GM12878 (cell line): Measurements from ENCODE around the gene CSDE1. TPM values are rescaled to one million over a fixed set of nuclear protein-coding genes. Genes with fewer than 3 reads are reported as not detected.

Source experiments
- BCL11A ChIP-seq: IDR thresholded peaks from 2 replicates; pipeline ENCODE4 v1.6.1; 2011; ENCODE audit warnings: low read depth, low read length
- CEBPB ChIP-seq, 2 experiments: fragments of 150-350 bp in 1 of 2; IDR thresholded peaks; 2 replicates each; pipeline ENCODE4 v1.6.1; 2012 to 2014; ENCODE audit warnings: low read depth in 2 of 2, low read length in 2 of 2, borderline replicate concordance in 1 of 2, inconsistent platforms in 1 of 2
- CHD2 ChIP-seq: IDR thresholded peaks from 2 replicates; pipeline ENCODE4 v1.6.1; 2011; ENCODE audit warnings: low read depth, low read length, improper control_type of control experiment, borderline replicate concordance
- CHD4 ChIP-seq: fragments of 200-600 bp; sonication (generic); IDR thresholded peaks from 2 replicates; pipeline ENCODE4 v1.6.1; 2016; ENCODE audit warnings: mild to moderate bottlenecking
- FOS ChIP-seq: IDR thresholded peaks from 3 replicates; pipeline ENCODE4 v1.6.1; 2011; ENCODE audit warnings: borderline replicate concordance; ENCODE audit not compliant: insufficient read length; ENCODE audit errors: extremely low read depth
- FOXK2 ChIP-seq: fragments of 450-650 bp; IDR thresholded peaks from 2 replicates; pipeline ENCODE4 v1.6.1; 2017; ENCODE audit warnings: mild to moderate bottlenecking, moderate library complexity
- HCFC1 ChIP-seq: fragments of 150-350 bp; IDR thresholded peaks from 2 replicates; pipeline ENCODE4 v1.6.1; 2014; ENCODE audit warnings: low read length
- HDAC2 ChIP-seq: fragments of 200-600 bp; sonication (generic); IDR thresholded peaks from 2 replicates; pipeline ENCODE4 v1.6.1; 2017
- IRF3 ChIP-seq: fragments of 450-650 bp; IDR thresholded peaks from 2 replicates; pipeline ENCODE4 v1.6.1; 2014; ENCODE audit warnings: mild to moderate bottlenecking
- IRF4 ChIP-seq: IDR thresholded peaks from 2 replicates; pipeline ENCODE4 v1.6.1; 2011; ENCODE audit warnings: low read depth, low read length
- JUND ChIP-seq: IDR thresholded peaks from 2 replicates; pipeline ENCODE4 v1.6.1; 2012; ENCODE audit warnings: low read depth, mild to moderate bottlenecking, low read length, improper control_type of control experiment, moderate library complexity
- KDM1A ChIP-seq: fragments of 200-600 bp; sonication (generic); IDR thresholded peaks from 2 replicates; pipeline ENCODE4 v1.6.1; 2016; ENCODE audit warnings: borderline replicate concordance
- MAX ChIP-seq: IDR thresholded peaks from 2 replicates; pipeline ENCODE4 v1.6.1; 2012; ENCODE audit warnings: low read depth, low read length, improper control_type of control experiment
- MYB ChIP-seq: fragments of 150-350 bp; IDR thresholded peaks from 2 replicates; pipeline ENCODE4 v1.6.1; 2014; ENCODE audit warnings: mild to moderate bottlenecking, low read depth, low read length, borderline replicate concordance
- NBN ChIP-seq: fragments of 450-650 bp; IDR thresholded peaks from 2 replicates; pipeline ENCODE4 v1.6.1; 2016
- NFIC ChIP-seq: IDR thresholded peaks from 2 replicates; pipeline ENCODE4 v1.6.1; 2012; ENCODE audit warnings: low read depth, mild to moderate bottlenecking, inconsistent platforms, low read length, moderate library complexity
- NFYA ChIP-seq: IDR thresholded peaks from 2 replicates; pipeline ENCODE4 v1.6.1; 2011; ENCODE audit warnings: low read depth, mild to moderate bottlenecking, low read length, improper control_type of control experiment, borderline replicate concordance
- PAX5 ChIP-seq: IDR thresholded peaks from 2 replicates; pipeline ENCODE4 v1.6.1; 2011; ENCODE audit warnings: low read depth, low read length, borderline replicate concordance
- PML ChIP-seq: IDR thresholded peaks from 2 replicates; pipeline ENCODE4 v1.6.1; 2012; ENCODE audit warnings: low read length, inconsistent platforms
- RAD51 ChIP-seq: fragments of 450-650 bp; IDR thresholded peaks from 2 replicates; pipeline ENCODE4 v1.6.1; 2016; ENCODE audit warnings: moderate library complexity, mild to moderate bottlenecking, inconsistent platforms
- RCOR1 ChIP-seq: conservative IDR thresholded peaks from 2 replicates; pipeline ENCODE4 v1.6.1; 2012; ENCODE audit warnings: low read depth, low read length, improper control_type of control experiment
- SIX5 ChIP-seq: IDR thresholded peaks from 2 replicates; pipeline ENCODE4 v1.6.1; 2011; ENCODE audit warnings: mild to moderate bottlenecking, low read depth, low read length, moderate library complexity; ENCODE audit not compliant: severe bottlenecking
- SREBF2 ChIP-seq: IDR thresholded peaks from 2 replicates; pipeline ENCODE4 v1.6.1; 2012; ENCODE audit warnings: mild to moderate bottlenecking, low read length
- SUZ12 ChIP-seq: fragments of 200-600 bp; sonication (generic); IDR thresholded peaks from one replicate; pipeline ENCODE4 v1.6.1; 2018; ENCODE audit warnings: antibody characterized with exemption, mild to moderate bottlenecking; ENCODE audit not compliant: unreplicated experiment
- TCF12 ChIP-seq: IDR thresholded peaks from 2 replicates; pipeline ENCODE4 v1.6.1; 2011; ENCODE audit warnings: low read depth, mild to moderate bottlenecking, low read length
- ZNF217 ChIP-seq: fragments of 450-650 bp; IDR thresholded peaks from 2 replicates; pipeline ENCODE4 v1.6.1; 2017; ENCODE audit warnings: antibody characterized with exemption, mild to moderate bottlenecking
- polyA plus RNA-seq, 11 experiments: library from polyadenylated mRNA; depleted of rRNA in 4 of 11; unstranded in 6 of 11; stranded (reverse) in 5 of 11; fragments of >200 nt; fragmentation: Nextera tagmentation in 4 of 11; fragmentation: Illumina TruSeq in 1 of 11; extraction: Ambion mirVana in 4 of 11; extraction: Trizol in 1 of 11; gene quantifications; 1 replicate in 1 of 11; 2 replicates in 10 of 11; pipeline versions ENCODE4 v1.2.1 to v1.2.3, GENCODE V29; 2011 to 2016; ENCODE audit warnings: inconsistent platforms in 2 of 11, missing spikeins in 2 of 11, low read depth in 1 of 11
- total RNA-seq, 4 experiments: library from RNA; depleted of rRNA in 3 of 4; stranded (reverse); fragments of >200 nt in 3 of 4; fragmentation: Illumina TruSeq in 1 of 4; extraction: Trizol in 1 of 4; gene quantifications; 2 replicates each; pipeline versions ENCODE4 v1.2.1 to v1.2.3, GENCODE V29; 2013 to 2021
- TF ChIP-seq, protein P1 (sequence below), 3 experiments: IDR thresholded peaks in 2 of 3; conservative IDR thresholded peaks in 1 of 3; 2 replicates each; pipeline ENCODE4 v1.5.1; 2011; ENCODE audit warnings: low read depth in 3 of 3, low read length in 3 of 3, mild to moderate bottlenecking in 3 of 3, control low read depth in 2 of 3, moderate library complexity in 2 of 3, inconsistent platforms in 1 of 3, mixed read lengths in 1 of 3; ENCODE audit not compliant: control insufficient read depth in 2 of 3, insufficient read depth in 1 of 3; ENCODE audit errors: extremely low read depth in 1 of 3
- TF ChIP-seq, protein P2 (sequence below): fragments of 450-650 bp; IDR thresholded peaks from 2 replicates; pipeline ENCODE4 v1.6.1; 2017; ENCODE audit warnings: borderline replicate concordance

CSDE1 gene
- total and polyA plus RNA-seq, 10 of the 15 experiments (the other 5 are each of a cell fraction or from before 2014, with no cell fraction given), result 130 to 390 (median 246) TPM

- TF ChIP-seq PML (peak; percentile 75; the same call in 1 of the 2 replicates), NBN (peak; percentile 90), FOXK2 (no peak), SREBF2 (no peak), HDAC2 (no peak), SUZ12 (no peak), JUND (peak; percentile 14; the same call in 1 of the 2 replicates), IRF4 (0 out of 2 replicates have a peak, but pooled peaks have one; percentile 52), IRF3 (no peak), CHD4 (no peak), NFYA (no peak), TCF12 (peak; percentile 47; the same call in 1 of the 2 replicates), PAX5 (no peak; the same call in 1 of the 2 replicates), FOS (no peak), CEBPB (IDR thresholded peaks at IDR 0.05; ENCODE audit: borderline replicate concordance in 1 of 2, low read depth in 2 of 2, low read length in 2 of 2) (no peak), SIX5 (no peak), MYB (no peak), RAD51 (no peak), ZNF217 (no peak), MAX (peak; percentile 76), KDM1A (no peak), CHD2 (0 out of 2 replicates have a peak, but pooled peaks have one; percentile 20), RCOR1 (no peak), BCL11A (no peak), HCFC1 (peak; percentile 64; the same call in 1 of the 2 replicates), NFIC (no peak)
- TF ChIP-seq, protein P1, sequence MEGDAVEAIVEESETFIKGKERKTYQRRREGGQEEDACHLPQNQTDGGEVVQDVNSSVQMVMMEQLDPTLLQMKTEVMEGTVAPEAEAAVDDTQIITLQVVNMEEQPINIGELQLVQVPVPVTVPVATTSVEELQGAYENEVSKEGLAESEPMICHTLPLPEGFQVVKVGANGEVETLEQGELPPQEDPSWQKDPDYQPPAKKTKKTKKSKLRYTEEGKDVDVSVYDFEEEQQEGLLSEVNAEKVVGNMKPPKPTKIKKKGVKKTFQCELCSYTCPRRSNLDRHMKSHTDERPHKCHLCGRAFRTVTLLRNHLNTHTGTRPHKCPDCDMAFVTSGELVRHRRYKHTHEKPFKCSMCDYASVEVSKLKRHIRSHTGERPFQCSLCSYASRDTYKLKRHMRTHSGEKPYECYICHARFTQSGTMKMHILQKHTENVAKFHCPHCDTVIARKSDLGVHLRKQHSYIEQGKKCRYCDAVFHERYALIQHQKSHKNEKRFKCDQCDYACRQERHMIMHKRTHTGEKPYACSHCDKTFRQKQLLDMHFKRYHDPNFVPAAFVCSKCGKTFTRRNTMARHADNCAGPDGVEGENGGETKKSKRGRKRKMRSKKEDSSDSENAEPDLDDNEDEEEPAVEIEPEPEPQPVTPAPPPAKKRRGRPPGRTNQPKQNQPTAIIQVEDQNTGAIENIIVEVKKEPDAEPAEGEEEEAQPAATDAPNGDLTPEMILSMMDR (IDR thresholded peaks at IDR 0.05 in 2 of 3, conservative IDR thresholded peaks at IDR 0.05 in 1 of 3; ENCODE audit: control insufficient read depth in 2 of 3, extremely low read depth in 1 of 3, insufficient read depth in 1 of 3, low read depth in 3 of 3, low read length in 3 of 3), result peak in 1 of 3 experiments; percentile 12; a peak in 1 of 6 replicates
- TF ChIP-seq, protein P2, sequence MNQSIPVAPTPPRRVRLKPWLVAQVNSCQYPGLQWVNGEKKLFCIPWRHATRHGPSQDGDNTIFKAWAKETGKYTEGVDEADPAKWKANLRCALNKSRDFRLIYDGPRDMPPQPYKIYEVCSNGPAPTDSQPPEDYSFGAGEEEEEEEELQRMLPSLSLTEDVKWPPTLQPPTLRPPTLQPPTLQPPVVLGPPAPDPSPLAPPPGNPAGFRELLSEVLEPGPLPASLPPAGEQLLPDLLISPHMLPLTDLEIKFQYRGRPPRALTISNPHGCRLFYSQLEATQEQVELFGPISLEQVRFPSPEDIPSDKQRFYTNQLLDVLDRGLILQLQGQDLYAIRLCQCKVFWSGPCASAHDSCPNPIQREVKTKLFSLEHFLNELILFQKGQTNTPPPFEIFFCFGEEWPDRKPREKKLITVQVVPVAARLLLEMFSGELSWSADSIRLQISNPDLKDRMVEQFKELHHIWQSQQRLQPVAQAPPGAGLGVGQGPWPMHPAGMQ, result no peak
Measured at GRCh38 chr1:114780344-114781226, 22.8 kb upstream of the CSDE1 start, which contains the start of gene SIKE1 (continued).
